Esophagus muscularis mucosa (tissue), 4 donors: ENCODE data around the gene SLX4IP.

Source experiments
- EP300 ChIP-seq: sonication (generic); formaldehyde crosslinking; IDR thresholded peaks from one replicate; pipeline ENCODE4 v1.6.1; 2017; ENCODE audit warnings: antibody characterized with exemption
- POLR2A ChIP-seq: fragments of 450-650 bp; IDR thresholded peaks from one replicate; pipeline ENCODE4 v1.6.1; 2017; ENCODE audit warnings: antibody characterized with exemption, moderate library complexity, mild to moderate bottlenecking, low read depth
- POLR2AphosphoS5 ChIP-seq, 2 donors: sonication (generic); formaldehyde crosslinking; IDR thresholded peaks; one replicate each; pipeline ENCODE4 v1.6.1; 2017; ENCODE audit warnings: antibody characterized with exemption in 2 of 2
- TF ChIP-seq, protein P1 (sequence below), 3 experiments: fragments of 200-600 bp in 2 of 3; fragments of 450-650 bp in 1 of 3; sonication (generic) in 2 of 3; IDR thresholded peaks; one replicate each; pipeline ENCODE4 v1.5.1; 2017 to 2019; ENCODE audit warnings: antibody characterized with exemption in 3 of 3, mild to moderate bottlenecking in 2 of 3, moderate library complexity in 1 of 3

DNA sequence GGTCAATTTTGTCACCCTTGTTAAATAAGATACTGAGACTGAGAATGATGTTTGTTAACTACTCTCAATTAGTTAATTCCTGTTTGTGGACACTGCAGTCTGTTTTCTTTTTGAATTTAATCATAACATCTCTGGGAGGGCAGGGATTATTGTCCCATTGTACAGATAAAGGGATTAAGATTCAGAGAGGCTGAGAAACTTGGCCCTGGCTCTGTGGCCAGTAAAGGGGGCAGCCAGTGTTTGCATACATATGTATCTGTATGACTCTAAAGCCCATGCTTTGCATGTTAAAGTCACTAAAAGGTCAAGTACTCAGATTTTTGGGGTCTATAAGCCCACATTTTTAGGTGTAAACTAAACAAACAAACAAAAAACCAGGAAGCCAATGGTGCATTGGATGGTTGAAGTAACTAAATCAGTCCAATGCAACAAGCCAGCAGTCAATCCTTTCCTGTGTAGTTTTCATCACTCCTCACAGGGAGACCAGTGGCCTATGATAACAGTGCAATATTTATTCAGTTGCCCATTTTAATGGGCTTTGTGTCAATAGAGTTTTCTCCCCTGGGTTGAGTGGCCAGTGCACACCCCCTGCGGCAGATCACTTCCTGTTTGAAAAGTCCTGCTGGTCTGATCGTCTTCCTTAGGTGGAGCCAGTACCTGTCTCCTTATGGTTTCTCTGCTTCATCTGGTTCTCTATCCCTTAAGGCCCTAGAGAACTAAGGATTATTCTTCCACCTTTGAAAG lies 106.7 kb downstream of the SLX4IP start:
- TF ChIP-seq POLR2A (no peak), EP300 (no peak), POLR2AphosphoS5 (IDR thresholded peaks at IDR 0.05) (no peak)
- TF ChIP-seq, protein P1, sequence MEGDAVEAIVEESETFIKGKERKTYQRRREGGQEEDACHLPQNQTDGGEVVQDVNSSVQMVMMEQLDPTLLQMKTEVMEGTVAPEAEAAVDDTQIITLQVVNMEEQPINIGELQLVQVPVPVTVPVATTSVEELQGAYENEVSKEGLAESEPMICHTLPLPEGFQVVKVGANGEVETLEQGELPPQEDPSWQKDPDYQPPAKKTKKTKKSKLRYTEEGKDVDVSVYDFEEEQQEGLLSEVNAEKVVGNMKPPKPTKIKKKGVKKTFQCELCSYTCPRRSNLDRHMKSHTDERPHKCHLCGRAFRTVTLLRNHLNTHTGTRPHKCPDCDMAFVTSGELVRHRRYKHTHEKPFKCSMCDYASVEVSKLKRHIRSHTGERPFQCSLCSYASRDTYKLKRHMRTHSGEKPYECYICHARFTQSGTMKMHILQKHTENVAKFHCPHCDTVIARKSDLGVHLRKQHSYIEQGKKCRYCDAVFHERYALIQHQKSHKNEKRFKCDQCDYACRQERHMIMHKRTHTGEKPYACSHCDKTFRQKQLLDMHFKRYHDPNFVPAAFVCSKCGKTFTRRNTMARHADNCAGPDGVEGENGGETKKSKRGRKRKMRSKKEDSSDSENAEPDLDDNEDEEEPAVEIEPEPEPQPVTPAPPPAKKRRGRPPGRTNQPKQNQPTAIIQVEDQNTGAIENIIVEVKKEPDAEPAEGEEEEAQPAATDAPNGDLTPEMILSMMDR (IDR thresholded peaks at IDR 0.05) = no peak
